Mesendoderm (in vitro differentiated cells): ENCODE measurements around the gene IGFALS.

Experiments
- DNase-seq: peaks from one replicate; pipeline ENCODE4 v3.0.0; 2013
- H2AK5ac ChIP-seq: 2 replicates; pipeline ENCODE4 v1.6.1; 2013; ENCODE audit warnings: low read length, inconsistent platforms
- H2BK120ac ChIP-seq: 2 replicates; pipeline ENCODE4 v1.6.1; 2013; ENCODE audit warnings: low read depth, mild to moderate bottlenecking, low read length, moderate library complexity, mixed read lengths
- H2BK15ac ChIP-seq: replicated peaks from 2 replicates; pipeline ENCODE4 v1.6.1; 2013; ENCODE audit warnings: low read depth, mild to moderate bottlenecking, moderate library complexity
- H2BK5ac ChIP-seq: 2 replicates; pipeline ENCODE4 v1.6.1; 2013; ENCODE audit warnings: low read length, inconsistent platforms
- H3K18ac ChIP-seq: 2 replicates; pipeline ENCODE4 v1.6.1; 2013; ENCODE audit warnings: mild to moderate bottlenecking, low read length, mixed read lengths
- H3K23ac ChIP-seq: one replicate; pipeline ENCODE4 v1.6.1; 2013; ENCODE audit warnings: low read length
- H3K27ac ChIP-seq: 2 replicates; pipeline ENCODE4 v1.5.1; 2013; ENCODE audit warnings: low read depth, mild to moderate bottlenecking, inconsistent platforms, low read length, moderate library complexity
- H3K27me3 ChIP-seq: 2 replicates; pipeline ENCODE4 v1.6.1; 2013; ENCODE audit warnings: low read length, control low read depth, mild to moderate bottlenecking, inconsistent platforms; ENCODE audit not compliant: insufficient read depth, poor library complexity
- H3K36me3 ChIP-seq: 2 replicates; pipeline ENCODE4 v1.6.1; 2013; ENCODE audit warnings: low read length, inconsistent platforms; ENCODE audit not compliant: control insufficient read depth, insufficient read depth
- H3K4ac ChIP-seq: one replicate; pipeline ENCODE4 v1.6.1; 2013; ENCODE audit warnings: low read depth, mild to moderate bottlenecking, low read length, moderate library complexity
- H3K4me1 ChIP-seq: 2 replicates; pipeline ENCODE4 v1.6.1; 2013; ENCODE audit warnings: low read depth, low read length, inconsistent platforms; ENCODE audit not compliant: control insufficient read depth
- H3K4me2 ChIP-seq: 2 replicates; pipeline ENCODE4 v1.6.1; 2013; ENCODE audit warnings: low read length
- H3K4me3 ChIP-seq: 2 replicates; pipeline ENCODE4 v1.5.1; 2013; ENCODE audit warnings: mild to moderate bottlenecking, low read length
- H3K56ac ChIP-seq: one replicate; pipeline ENCODE4 v1.6.1; 2013; ENCODE audit warnings: low read length
- H3K79me1 ChIP-seq: 2 replicates; pipeline ENCODE4 v1.6.1; 2013; ENCODE audit warnings: low read length, inconsistent platforms
- H3K79me2 ChIP-seq: 2 replicates; pipeline ENCODE4 v1.6.1; 2013; ENCODE audit warnings: mild to moderate bottlenecking, low read length; ENCODE audit not compliant: control insufficient read depth, insufficient read depth
- H3K9ac ChIP-seq: 2 replicates; pipeline ENCODE4 v1.6.1; 2013; ENCODE audit warnings: low read length, inconsistent platforms
- H4K5ac ChIP-seq: one replicate; pipeline ENCODE4 v1.6.1; 2013; ENCODE audit warnings: low read length
- H4K8ac ChIP-seq: one replicate; pipeline ENCODE4 v1.6.1; 2013; ENCODE audit warnings: low read depth, mild to moderate bottlenecking, control low read depth, low read length, moderate library complexity
- WGBS: extraction: QIAGEN DNeasy Blood & Tissue Kit; methylation state at CpG from one replicate; pipeline ENCODE4 v1.1.7; 2013; ENCODE audit warnings: low lambda C conversion rate, missing lambda C conversion rate; ENCODE audit not compliant: insufficient coverage; ENCODE audit errors: extremely low coverage; 5-methylcytosine and 5-hydroxymethylcytosine counted together

The IGFALS gene

GRCh38 chr16:1816396-1817275 is 23.1 kb upstream of the IGFALS start:
- no peak overlapping the region for H2BK120ac ChIP-seq
- WGBS = no CpG with 5 or more reads among the region's 40 CpGs
- no peak overlapping the region for H2BK15ac ChIP-seq
- H3K4me3 ChIP-seq = no peak overlapping the region
- H2BK5ac ChIP-seq = no peak overlapping the region
- no peak overlapping the region for H4K8ac ChIP-seq
- DNase-seq = no peak
- no peak overlapping the region for H3K27ac ChIP-seq
- H3K79me1 ChIP-seq = no peaks in the 10 kb centered on the region
- H3K4me1 ChIP-seq = no peaks in the 10 kb centered on the region
- no peak overlapping the region for H3K4me2 ChIP-seq
- no peaks in the 10 kb centered on the region for H3K79me2 ChIP-seq
- no peak overlapping the region for H3K56ac ChIP-seq
- H3K27me3 ChIP-seq = no peaks in the 10 kb centered on the region
- no peak overlapping the region for H3K18ac ChIP-seq
- no peak overlapping the region for H3K23ac ChIP-seq
- no peak overlapping the region for H3K4ac ChIP-seq
- H2AK5ac ChIP-seq = no peak overlapping the region
- H3K36me3 ChIP-seq = no peaks in the 10 kb centered on the region
- no peak overlapping the region for H3K9ac ChIP-seq
- no peak overlapping the region for H4K5ac ChIP-seq

GRCh38 chr16:1815461-1815860 is 22.0 kb upstream of the IGFALS start:
- Histone ChIP-seq H3K9ac (no peak overlapping the region), H3K27me3 (no peaks in the 10 kb centered on the region), H3K4me3 (no peak overlapping the region), H3K4ac (no peak overlapping the region), H3K23ac (no peak overlapping the region), H3K4me1 (no peaks in the 10 kb centered on the region), H3K56ac (no peak overlapping the region), H4K5ac (no peak overlapping the region), H2AK5ac (no peak overlapping the region), H2BK120ac (no peak overlapping the region), H4K8ac (no peak overlapping the region), H3K79me2 (no peaks in the 10 kb centered on the region), H3K18ac (no peak overlapping the region), H3K79me1 (no peaks in the 10 kb centered on the region), H2BK15ac (no peak overlapping the region), H3K4me2 (no peak overlapping the region), H3K36me3 (no peaks in the 10 kb centered on the region), H2BK5ac (no peak overlapping the region), H3K27ac (no peak overlapping the region)
- DNase-seq = no peak
- no CpG with 5 or more reads among the region's 11 CpGs for WGBS

GRCh38 chr16:1812732-1813163 is 19.2 kb upstream of the IGFALS start:
- WGBS = no CpG with 5 or more reads among the region's 17 CpGs
- Histone ChIP-seq H3K18ac (no peak overlapping the region), H3K23ac (no peak overlapping the region), H2BK15ac (no peak overlapping the region), H4K5ac (no peak overlapping the region), H2BK120ac (no peak overlapping the region), H3K79me2 (no peaks in the 10 kb centered on the region), H3K4me2 (no peak overlapping the region), H3K27me3 (no peaks in the 10 kb centered on the region), H3K9ac (no peak overlapping the region), H3K4ac (no peak overlapping the region), H3K36me3 (no peaks in the 10 kb centered on the region), H3K79me1 (no peaks in the 10 kb centered on the region), H2AK5ac (no peak overlapping the region), H3K27ac (no peak overlapping the region), H3K56ac (no peak overlapping the region), H4K8ac (no peak overlapping the region), H2BK5ac (no peak overlapping the region), H3K4me3 (no peak overlapping the region), H3K4me1 (no peaks in the 10 kb centered on the region)
- DNase-seq = peak; percentile 66

GRCh38 chr16:1810536-1810935 is 17.0 kb upstream of the IGFALS start:
- no peak overlapping the region for H4K5ac ChIP-seq
- no peaks in the 10 kb centered on the region for H3K79me2 ChIP-seq
- H3K27me3 ChIP-seq = no peaks in the 10 kb centered on the region
- H3K18ac ChIP-seq = no peak overlapping the region
- no peak overlapping the region for H2BK120ac ChIP-seq
- no peak for DNase-seq
- no peak overlapping the region for H3K4me2 ChIP-seq
- H3K56ac ChIP-seq = no peak overlapping the region
- no peaks in the 10 kb centered on the region for H3K36me3 ChIP-seq
- H3K9ac ChIP-seq = no peak overlapping the region
- H3K4me3 ChIP-seq = no peak overlapping the region
- no CpG with 5 or more reads among the region's 16 CpGs for WGBS
- no peak overlapping the region for H2BK15ac ChIP-seq
- H3K4me1 ChIP-seq = no peaks in the 10 kb centered on the region
- H3K79me1 ChIP-seq = no peaks in the 10 kb centered on the region
- H3K23ac ChIP-seq = no peak overlapping the region
- H2AK5ac ChIP-seq = no peak overlapping the region
- H4K8ac ChIP-seq = no peak overlapping the region
- no peak overlapping the region for H2BK5ac ChIP-seq
- no peak overlapping the region for H3K4ac ChIP-seq
- no peak overlapping the region for H3K27ac ChIP-seq

- no peak overlapping the region for H3K23ac ChIP-seq
- no peak overlapping the region for H3K18ac ChIP-seq
- H3K79me2 ChIP-seq = no peaks in the 10 kb centered on the region
- no peak overlapping the region for H2AK5ac ChIP-seq
- WGBS = no CpG with 5 or more reads among the region's 16 CpGs
- no peak overlapping the region for H2BK15ac ChIP-seq
- no peak overlapping the region for H2BK5ac ChIP-seq
- no peak overlapping the region for H3K4me3 ChIP-seq
- no peak overlapping the region for H3K27ac ChIP-seq
- H3K79me1 ChIP-seq = no peaks in the 10 kb centered on the region
- no peak overlapping the region for H4K8ac ChIP-seq
- H4K5ac ChIP-seq = no peak overlapping the region
- no peak overlapping the region for H3K9ac ChIP-seq
- DNase-seq = no peak
- H3K4me1 ChIP-seq = no peaks in the 10 kb centered on the region
- H2BK120ac ChIP-seq = no peak overlapping the region
- H3K4ac ChIP-seq = no peak overlapping the region
- H3K4me2 ChIP-seq = no peak overlapping the region
- no peaks in the 10 kb centered on the region for H3K27me3 ChIP-seq
- no peaks in the 10 kb centered on the region for H3K36me3 ChIP-seq
- no peak overlapping the region for H3K56ac ChIP-seq
Observed at GRCh38 chr16:1810106-1810505, 16.6 kb upstream of the IGFALS start.
